ENCODE data around the gene EPHA2. TPM values are rescaled to one million over a fixed set of nuclear protein-coding genes. Genes with fewer than 3 reads are reported as not detected.
"Not testable (repeated sequence)": the region's sequence is repeated elsewhere in the genome, so short reads cannot be mapped to it uniquely, and the experiment has no call there.

Gene EPHA2
- total and polyA plus RNA-seq, 7 experiments from 2014 or later = 0.30 to 0.61 (median 0.59) TPM; not detected in 4

GRCh38 chr1:16202281-16203210, 46.7 kb upstream of the EPHA2 start:
- Histone ChIP-seq H3K27ac (ENCODE audit: low read depth, low read length) (no peak overlapping the region), H3K4me3 (ENCODE audit: low read length) (no peak overlapping the region), H3K4me1 (ENCODE audit: control insufficient read depth in 2 of 2, insufficient read depth in 2 of 2, low read length in 2 of 2) (peaks cover 8 to 14% of the 10 kb centered on the region in 2 donors), H3K36me3 (ENCODE audit: control insufficient read depth in 2 of 3, insufficient read depth in 3 of 3, low read length in 3 of 3) (peaks cover 0 to 24% (median 0%) of the 10 kb centered on the region in 3 experiments), H3K9me3 (ENCODE audit: control insufficient read depth in 2 of 3, low read length in 3 of 3) (no peaks in the 10 kb centered on the region), H3K27me3 (ENCODE audit: control insufficient read depth in 2 of 2, insufficient read depth in 2 of 2, low read length in 2 of 2) (no peaks in the 10 kb centered on the region)
- no peak for ATAC-seq
- ChIA-PET CTCF (interaction anchor here (0.7 to 3.0 kb wide), 2 partner anchors 16 to 42 kb away, joined by 3 to 16 read pairs; no protein-coding TSS in a partner anchor), POLR2A (interaction anchor here (1.4 kb wide), 1 partner anchor 15 kb away, joined by 3 read pairs; no protein-coding TSS in a partner anchor)
- Mint-ChIP-seq H3K27me3 (no peaks in the 10 kb centered on the region), H3K9me3 (peaks cover 0 to 2% (median 0%) of the 10 kb centered on the region in 11 donors), H3K27ac (peak overlapping the region in 1 of 9 donors; percentile 4), H3K4me1 (peaks cover 7 to 22% (median 13%) of the 10 kb centered on the region in 7 donors), H3K36me3 (peaks cover 0 to 12% (median 11%) of the 10 kb centered on the region in 5 donors), H3K4me3 (no peak overlapping the region)
- intact Hi-C loops (cut with micrococcal nuclease) = loop anchor here in 1 of 2 donors (10.0 kb wide), 2 partner anchors 412 to 712 kb away; partner anchors contain the start of gene NBPF1
- no peak for DNase-seq

- DNase-seq = no peak
- intact Hi-C loops (cut with micrococcal nuclease) = loop anchor here in 1 of 2 donors (10.0 kb wide), 2 partner anchors 415 to 715 kb away; partner anchors contain the start of gene NBPF1
- peaks cover 0 to 16% (median 5%) of the 10 kb centered on the region in 7 donors for H3K4me1 Mint-ChIP-seq
- no peak for ATAC-seq
- no peak overlapping the region for H3K4me3 ChIP-seq (ENCODE audit: low read length)
- H3K27ac ChIP-seq (ENCODE audit: low read depth, low read length) = no peak overlapping the region
- no peaks in the 10 kb centered on the region for H3K27me3 ChIP-seq (ENCODE audit: control insufficient read depth in 2 of 2, insufficient read depth in 2 of 2, low read length in 2 of 2)
- H3K4me1 ChIP-seq (ENCODE audit: control insufficient read depth in 2 of 2, insufficient read depth in 2 of 2, low read length in 2 of 2) = no peaks in the 10 kb centered on the region
- H3K9me3 Mint-ChIP-seq = no peaks in the 10 kb centered on the region
- CTCF ChIA-PET = interaction anchor here (0.6 to 0.9 kb wide), 3 partner anchors 13 to 124 kb away, joined by 3 to 4 read pairs (median 4); no protein-coding TSS in a partner anchor
- peaks cover 0 to 2% (median 0%) of the 10 kb centered on the region in 5 donors for H3K27me3 Mint-ChIP-seq
- no peaks in the 10 kb centered on the region for H3K9me3 ChIP-seq (ENCODE audit: control insufficient read depth in 2 of 3, low read length in 3 of 3)
- H3K36me3 Mint-ChIP-seq = peaks cover 0 to 23% (median 11%) of the 10 kb centered on the region in 5 donors
- H3K36me3 ChIP-seq (ENCODE audit: control insufficient read depth in 2 of 3, insufficient read depth in 3 of 3, low read length in 3 of 3) = peaks cover 0 to 24% (median 0%) of the 10 kb centered on the region in 3 experiments
- no peak overlapping the region for H3K4me3 Mint-ChIP-seq
- peak overlapping the region in 1 of 9 donors; percentile 59 for H3K27ac Mint-ChIP-seq
- POLR2A ChIA-PET = interaction anchor here (0.6 to 1.3 kb wide), 2 partner anchors 9 to 448 kb away, joined by 3 to 4 read pairs; no protein-coding TSS in a partner anchor
These were observed 43.8 kb upstream of the EPHA2 start for GRCh38 chr1:16199700-16200099.

DNA sequence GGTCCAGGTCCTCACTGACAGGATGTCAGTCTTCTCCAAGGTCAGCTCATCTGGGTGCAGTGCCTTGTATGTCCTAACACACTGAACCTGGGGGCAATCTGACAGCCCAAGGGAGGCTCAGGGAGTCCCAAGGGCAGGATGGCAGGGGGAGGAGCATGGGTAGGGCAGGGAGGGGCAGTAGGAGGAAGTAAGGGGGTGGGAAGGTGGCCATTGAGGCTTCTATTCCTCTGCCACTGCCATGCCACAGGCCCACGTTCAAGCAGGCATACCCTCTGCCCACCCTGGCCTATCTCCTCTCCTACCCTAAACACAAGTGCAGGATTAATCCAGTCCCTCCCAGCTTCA, 43.3 kb upstream of the EPHA2 start:
- no peaks in the 10 kb centered on the region for H3K9me3 Mint-ChIP-seq
- CTCF ChIA-PET = no interaction called here

DNA sequence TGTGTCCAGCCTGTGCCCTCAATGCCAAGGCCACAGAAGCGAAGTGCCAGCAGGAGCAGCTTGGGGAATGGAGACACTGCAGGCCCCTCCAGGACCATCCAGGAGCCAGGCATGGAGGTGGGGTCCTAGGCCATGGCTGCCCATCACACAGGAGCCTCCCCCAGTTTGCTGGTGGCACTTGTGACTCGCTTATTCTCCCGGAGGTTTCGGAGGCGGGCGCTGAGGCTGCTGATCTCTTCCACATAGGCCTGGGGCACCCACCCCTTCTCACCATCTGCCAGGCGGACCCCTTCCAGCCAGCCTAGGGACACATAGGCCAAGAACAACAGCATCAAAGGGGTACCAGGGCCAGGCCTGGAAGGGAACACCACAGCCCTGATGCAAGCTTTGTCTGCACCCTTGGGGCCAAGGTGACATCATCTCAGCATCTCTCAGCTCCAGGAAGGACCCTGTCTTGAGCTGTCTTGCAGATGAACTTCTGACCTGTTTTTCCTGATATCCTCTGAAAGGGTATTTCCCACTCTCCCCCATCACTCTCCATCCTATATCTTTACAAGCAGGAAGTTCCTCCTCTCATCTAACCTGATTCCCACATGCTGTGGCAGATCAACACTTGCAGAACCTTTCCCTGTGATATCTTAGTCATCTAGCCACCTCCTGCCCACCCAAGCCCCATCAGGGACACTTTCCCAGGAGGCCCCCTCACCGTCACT, 42.7 kb upstream of the EPHA2 start:
- Histone ChIP-seq H3K27ac (ENCODE audit: low read depth, low read length) (no peak overlapping the region), H3K27me3 (ENCODE audit: control insufficient read depth in 2 of 2, insufficient read depth in 2 of 2, low read length in 2 of 2) (no peaks in the 10 kb centered on the region), H3K4me3 (ENCODE audit: low read length) (no peak overlapping the region), H3K4me1 (ENCODE audit: control insufficient read depth in 2 of 2, insufficient read depth in 2 of 2, low read length in 2 of 2) (no peaks in the 10 kb centered on the region), H3K36me3 (ENCODE audit: control insufficient read depth in 2 of 3, insufficient read depth in 3 of 3, low read length in 3 of 3) (peaks cover 0 to 18% (median 0%) of the 10 kb centered on the region in 3 experiments), H3K9me3 (ENCODE audit: control insufficient read depth in 2 of 3, low read length in 3 of 3) (no peaks in the 10 kb centered on the region)
- Mint-ChIP-seq H3K36me3 (peaks cover 0 to 21% (median 10%) of the 10 kb centered on the region in 5 donors), H3K27me3 (peaks cover 0 to 2% (median 0%) of the 10 kb centered on the region in 5 donors), H3K27ac (peak overlapping the region in 5 of 9 donors; percentile 17 to 62 (median 30)), H3K4me1 (peaks cover 0 to 16% (median 3%) of the 10 kb centered on the region in 7 donors), H3K4me3 (no peak overlapping the region), H3K9me3 (no peaks in the 10 kb centered on the region)
- no peak for ATAC-seq
- CTCF ChIA-PET = no interaction called here
- POLR2A ChIA-PET = interaction anchor here (1.3 kb wide), 1 partner anchor 10 kb away, joined by 4 read pairs; no protein-coding TSS in a partner anchor
- intact Hi-C loops (cut with micrococcal nuclease) = no loop called here
- no peak for DNase-seq

More for the DNA sequence above, 43.3 kb upstream of the EPHA2 start:
- Mint-ChIP-seq H3K4me1 (peaks cover 0 to 16% (median 5%) of the 10 kb centered on the region in 7 donors), H3K36me3 (peaks cover 0 to 23% (median 11%) of the 10 kb centered on the region in 5 donors), H3K27ac (peak overlapping the region in 3 of 9 donors; percentile 30 to 62 (median 62)), H3K27me3 (peaks cover 0 to 2% (median 0%) of the 10 kb centered on the region in 5 donors), H3K4me3 (no peak overlapping the region)
- H3K27ac ChIP-seq (ENCODE audit: low read depth, low read length) = no peak overlapping the region
- no peaks in the 10 kb centered on the region for H3K9me3 ChIP-seq (ENCODE audit: control insufficient read depth in 2 of 3, low read length in 3 of 3)
- POLR2A ChIA-PET = interaction anchor here (1.3 kb wide), 1 partner anchor 10 kb away, joined by 4 read pairs; no protein-coding TSS in a partner anchor
- peaks cover 0 to 20% (median 0%) of the 10 kb centered on the region in 3 experiments for H3K36me3 ChIP-seq (ENCODE audit: control insufficient read depth in 2 of 3, insufficient read depth in 3 of 3, low read length in 3 of 3)
- no peaks in the 10 kb centered on the region for H3K4me1 ChIP-seq (ENCODE audit: control insufficient read depth in 2 of 2, insufficient read depth in 2 of 2, low read length in 2 of 2)
- DNase-seq = no peak
- no peaks in the 10 kb centered on the region for H3K27me3 ChIP-seq (ENCODE audit: control insufficient read depth in 2 of 2, insufficient read depth in 2 of 2, low read length in 2 of 2)
- no peak for ATAC-seq
- intact Hi-C loops (cut with micrococcal nuclease) = no loop called here
- H3K4me3 ChIP-seq (ENCODE audit: low read length) = no peak overlapping the region

GRCh38 chr1:16196874-16197273, 41.0 kb upstream of the EPHA2 start:
- ATAC-seq = no peak
- Histone ChIP-seq H3K27me3 (ENCODE audit: control insufficient read depth in 2 of 2, insufficient read depth in 2 of 2, low read length in 2 of 2) (no peaks in the 10 kb centered on the region), H3K9me3 (ENCODE audit: control insufficient read depth in 2 of 3, low read length in 3 of 3) (no peaks in the 10 kb centered on the region), H3K27ac (ENCODE audit: low read depth, low read length) (no peak overlapping the region), H3K4me3 (ENCODE audit: low read length) (no peak overlapping the region), H3K36me3 (ENCODE audit: control insufficient read depth in 2 of 3, insufficient read depth in 3 of 3, low read length in 3 of 3) (peaks cover 0 to 11% (median 0%) of the 10 kb centered on the region in 3 experiments), H3K4me1 (ENCODE audit: control insufficient read depth in 2 of 2, insufficient read depth in 2 of 2, low read length in 2 of 2) (no peaks in the 10 kb centered on the region)
- Mint-ChIP-seq H3K27me3 (peaks cover 0 to 2% (median 0%) of the 10 kb centered on the region in 5 donors), H3K36me3 (peaks cover 0 to 11% (median 4%) of the 10 kb centered on the region in 5 donors), H3K9me3 (no peaks in the 10 kb centered on the region), H3K27ac (peak overlapping the region in 1 of 9 donors; percentile 45), H3K4me1 (peaks cover 0 to 16% (median 0%) of the 10 kb centered on the region in 7 donors), H3K4me3 (no peak overlapping the region)
- ChIA-PET CTCF (interaction anchor here (0.6 kb wide), 2 partner anchors 10 to 49 kb away, joined by 3 to 6 read pairs; no protein-coding TSS in a partner anchor), POLR2A (no interaction called here)
- intact Hi-C loops (cut with micrococcal nuclease) = no loop called here
- DNase-seq = no peak

DNA sequence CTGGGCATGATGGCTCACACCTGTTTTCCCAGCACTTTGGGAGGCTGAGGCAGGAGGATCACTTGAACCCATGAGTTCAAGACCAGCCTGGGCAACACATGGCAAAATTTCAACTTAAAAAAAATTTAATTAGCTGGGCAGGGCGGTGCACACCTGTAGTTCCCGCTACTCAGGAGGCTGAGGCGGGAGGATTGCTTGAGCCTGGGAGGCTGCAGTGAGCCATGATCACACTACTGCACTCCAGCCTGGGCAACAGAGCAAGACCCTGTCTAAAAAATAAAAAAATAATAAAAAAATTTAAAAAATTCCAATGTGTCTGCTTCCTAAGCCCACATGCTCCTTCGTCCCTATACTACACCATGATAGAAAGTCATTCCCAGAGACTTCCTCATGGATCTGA, 40.3 kb upstream of the EPHA2 start:
- H3K27ac Mint-ChIP-seq; ATAC-seq; H3K27me3 Mint-ChIP-seq; H3K27me3 ChIP-seq (ENCODE audit: control insufficient read depth in 2 of 2, insufficient read depth in 2 of 2, low read length in 2 of 2); H3K27ac ChIP-seq (ENCODE audit: low read depth, low read length); DNase-seq; H3K9me3 ChIP-seq (ENCODE audit: control insufficient read depth in 2 of 3, low read length in 3 of 3); H3K4me3 Mint-ChIP-seq; intact Hi-C loops (cut with micrococcal nuclease); H3K4me1 ChIP-seq (ENCODE audit: control insufficient read depth in 2 of 2, insufficient read depth in 2 of 2, low read length in 2 of 2); H3K4me3 ChIP-seq (ENCODE audit: low read length); H3K9me3 Mint-ChIP-seq: not testable (repeated sequence)
- H3K36me3 ChIP-seq (ENCODE audit: control insufficient read depth in 2 of 3, insufficient read depth in 3 of 3, low read length in 3 of 3) = peaks cover 0 to 11% (median 0%) of the 10 kb centered on the region in 3 experiments
- H3K4me1 Mint-ChIP-seq = peaks cover 0 to 16% (median 0%) of the 10 kb centered on the region in 7 donors
- H3K36me3 Mint-ChIP-seq = peaks cover 0 to 11% (median 4%) of the 10 kb centered on the region in 5 donors
- ChIA-PET CTCF (interaction anchor here (0.6 kb wide), 1 partner anchor 50 kb away, joined by 3 read pairs; no protein-coding TSS in a partner anchor), POLR2A (interaction anchor here (0.7 kb wide), 1 partner anchor 79 kb away, joined by 4 read pairs; no protein-coding TSS in a partner anchor)
